Measurements from ENCODE around the gene PAIP2. TPM values are rescaled to one million over a fixed set of nuclear protein-coding genes. Genes with fewer than 3 reads are reported as not detected.
A peak's percentile ranks its signal among the peaks of the same experiment; 100 is the strongest.

PAIP2 gene
- total RNA-seq, 6 experiments from 2014 or later: 34.5 to 55.8 (median 41.4) TPM

DNA sequence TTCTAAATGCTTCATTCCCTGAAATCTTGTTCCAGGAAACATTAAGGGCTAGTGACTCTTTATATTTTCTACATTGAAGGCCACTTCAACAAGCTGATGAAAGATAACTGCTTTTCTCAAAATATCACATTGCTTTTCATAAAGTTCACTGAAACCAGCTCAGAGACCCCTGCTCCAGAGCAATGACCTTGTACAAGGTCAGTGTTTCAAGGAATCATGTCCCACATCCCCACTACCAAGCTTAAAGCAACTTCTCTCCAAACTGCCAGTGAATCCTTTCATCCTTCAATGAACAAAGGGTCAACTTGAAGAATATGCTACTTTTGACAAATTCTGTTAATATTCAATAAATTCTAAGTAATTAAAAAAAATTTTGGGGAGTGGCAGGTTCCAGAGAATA, 74.2 kb downstream of the PAIP2 start:
- no peak overlapping the region for H3K4me3 ChIP-seq
- no peak for TF ChIP-seq POLR2A (IDR thresholded peaks at IDR 0.05)
- TF ChIP-seq, protein P1, sequence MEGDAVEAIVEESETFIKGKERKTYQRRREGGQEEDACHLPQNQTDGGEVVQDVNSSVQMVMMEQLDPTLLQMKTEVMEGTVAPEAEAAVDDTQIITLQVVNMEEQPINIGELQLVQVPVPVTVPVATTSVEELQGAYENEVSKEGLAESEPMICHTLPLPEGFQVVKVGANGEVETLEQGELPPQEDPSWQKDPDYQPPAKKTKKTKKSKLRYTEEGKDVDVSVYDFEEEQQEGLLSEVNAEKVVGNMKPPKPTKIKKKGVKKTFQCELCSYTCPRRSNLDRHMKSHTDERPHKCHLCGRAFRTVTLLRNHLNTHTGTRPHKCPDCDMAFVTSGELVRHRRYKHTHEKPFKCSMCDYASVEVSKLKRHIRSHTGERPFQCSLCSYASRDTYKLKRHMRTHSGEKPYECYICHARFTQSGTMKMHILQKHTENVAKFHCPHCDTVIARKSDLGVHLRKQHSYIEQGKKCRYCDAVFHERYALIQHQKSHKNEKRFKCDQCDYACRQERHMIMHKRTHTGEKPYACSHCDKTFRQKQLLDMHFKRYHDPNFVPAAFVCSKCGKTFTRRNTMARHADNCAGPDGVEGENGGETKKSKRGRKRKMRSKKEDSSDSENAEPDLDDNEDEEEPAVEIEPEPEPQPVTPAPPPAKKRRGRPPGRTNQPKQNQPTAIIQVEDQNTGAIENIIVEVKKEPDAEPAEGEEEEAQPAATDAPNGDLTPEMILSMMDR (IDR thresholded peaks at IDR 0.05): no peak
- H3K9me3 ChIP-seq: no peaks in the 10 kb centered on the region
- no peaks in the 10 kb centered on the region for H3K36me3 ChIP-seq
- intact Hi-C loops (cut with DNase I): no loop called here
- ATAC-seq: no peak
- H3K4me1 ChIP-seq: no peaks in the 10 kb centered on the region
- H3K27me3 ChIP-seq: no peaks in the 10 kb centered on the region
- no peak for DNase-seq
- H3K27ac ChIP-seq: no peak overlapping the region

DNA sequence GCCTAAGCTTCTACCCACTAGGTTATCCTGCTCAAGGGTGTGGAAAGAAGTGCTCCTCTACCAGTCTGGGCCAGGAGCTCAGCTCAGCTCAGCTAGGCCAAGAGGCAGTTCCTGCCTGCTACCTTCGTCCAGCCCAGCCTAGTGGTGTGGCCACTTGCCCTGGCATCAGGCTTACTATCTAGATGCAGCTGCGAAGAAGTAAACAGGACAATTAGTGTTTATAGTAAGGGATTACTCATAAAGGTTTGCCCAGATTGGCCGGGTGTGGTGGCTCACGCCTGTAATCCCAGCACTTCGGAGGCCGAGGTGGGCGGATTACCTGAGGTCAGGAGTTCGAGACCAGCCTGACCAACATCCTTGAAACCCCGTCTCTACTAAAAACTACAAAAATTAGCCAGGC, 75.0 kb downstream of the PAIP2 start:
- TF ChIP-seq, protein P1 (IDR thresholded peaks at IDR 0.05): no peak
- TF ChIP-seq POLR2A (IDR thresholded peaks at IDR 0.05): no peak
- no peak overlapping the region for H3K27ac ChIP-seq
- intact Hi-C loops (cut with DNase I): no loop called here
- H3K4me3 ChIP-seq: no peak overlapping the region
- H3K9me3 ChIP-seq: no peaks in the 10 kb centered on the region
- no peak for ATAC-seq
- no peaks in the 10 kb centered on the region for H3K27me3 ChIP-seq
- H3K36me3 ChIP-seq: no peaks in the 10 kb centered on the region
- peak in 1 of 3 donors; percentile 28 for DNase-seq
- H3K4me1 ChIP-seq: no peaks in the 10 kb centered on the region
- 80% methylated on average over 8 of the region's 9 CpGs for WGBS (ENCODE audit: insufficient coverage, low coverage, low lambda C conversion rate, missing lambda C conversion rate)

DNA sequence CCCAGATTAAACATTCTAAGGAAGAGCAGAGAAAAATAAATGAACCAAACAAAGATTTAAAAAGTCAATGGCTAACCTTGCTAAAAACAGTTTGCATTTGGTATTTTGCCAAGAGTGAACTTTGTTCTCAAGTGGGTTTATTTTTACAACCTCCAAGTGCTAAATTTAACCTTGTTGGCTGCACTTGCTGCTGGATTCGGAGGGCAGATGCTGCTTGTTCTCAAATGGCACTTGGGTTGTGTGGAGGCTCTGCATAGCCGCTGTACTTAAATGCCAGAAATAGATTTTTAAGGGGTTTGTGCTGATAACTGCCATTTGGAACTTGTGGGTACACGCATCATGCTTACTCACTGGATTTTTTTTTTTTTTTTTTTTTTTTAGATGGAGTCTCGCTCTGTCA, 75.6 kb downstream of the PAIP2 start:
- WGBS (ENCODE audit: insufficient coverage, low coverage, low lambda C conversion rate, missing lambda C conversion rate): 35% methylated on average over 3 of the region's 4 CpGs
- intact Hi-C loops (cut with DNase I): no loop called here
- Histone ChIP-seq H3K4me1 (no peaks in the 10 kb centered on the region), H3K36me3 (no peaks in the 10 kb centered on the region), H3K27ac (no peak overlapping the region), H3K4me3 (no peak overlapping the region), H3K27me3 (no peaks in the 10 kb centered on the region), H3K9me3 (no peaks in the 10 kb centered on the region)
- peak in 1 of 3 donors; percentile 23 for DNase-seq
- TF ChIP-seq, protein P1 (IDR thresholded peaks at IDR 0.05): no peak
- TF ChIP-seq POLR2A (IDR thresholded peaks at IDR 0.05): no peak
- no peak for ATAC-seq

DNA sequence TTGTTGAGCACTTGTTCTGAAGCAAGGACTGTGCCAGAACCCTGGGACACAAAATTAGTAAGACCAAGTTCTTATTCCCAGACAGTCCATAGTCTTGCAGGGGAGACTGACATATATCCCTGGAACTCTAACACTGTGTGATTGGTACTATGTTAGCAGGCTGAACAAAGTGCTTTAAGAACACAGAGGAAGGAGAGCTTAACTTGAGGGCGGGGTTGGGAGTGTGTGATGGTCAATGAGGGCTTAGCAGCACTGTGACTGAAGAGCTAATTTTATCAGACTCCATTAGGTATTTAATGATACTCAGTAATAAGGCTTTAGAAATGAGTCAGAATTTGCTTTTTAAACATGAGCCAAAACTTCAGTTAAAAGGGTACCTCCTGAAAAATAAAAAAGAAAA, 77.1 kb downstream of the PAIP2 start:
- 75% methylated on average over 1 of the region's 1 CpG for WGBS (ENCODE audit: insufficient coverage, low coverage, low lambda C conversion rate, missing lambda C conversion rate)
- intact Hi-C loops (cut with DNase I): no loop called here
- Histone ChIP-seq H3K9me3 (no peaks in the 10 kb centered on the region), H3K4me1 (no peaks in the 10 kb centered on the region), H3K27me3 (no peaks in the 10 kb centered on the region), H3K4me3 (no peak overlapping the region), H3K36me3 (no peaks in the 10 kb centered on the region), H3K27ac (no peak overlapping the region)
- ATAC-seq: no peak
- DNase-seq: no peak
- TF ChIP-seq, protein P1 (IDR thresholded peaks at IDR 0.05): no peak
- no peak for TF ChIP-seq POLR2A (IDR thresholded peaks at IDR 0.05)

Small RNAs within 50 kb of the gene (small RNA-seq; reads per million reads assigned to genes)
- gene RNA5SP195: 0 reads per million in 2 experiments

Other genes starting within 250 kb of the PAIP2 start
- 10 to 100 TPM; 57.6 to 94.9 (median 67.0) TPM for gene SIL1, start 143.5 kb upstream of the PAIP2 start, total RNA-seq
- gene MATR3, start 48.1 kb upstream of the PAIP2 start, total RNA-seq: 10 to 100 TPM; 43.5 to 73.8 (median 65.3) TPM
- 10 to 100 TPM; 11.7 to 51.0 (median 22.8) TPM for gene SLC23A1, start 41.4 kb downstream of the PAIP2 start, total RNA-seq
- gene MZB1, start 48.1 kb downstream of the PAIP2 start, total RNA-seq: 1 to 10 TPM in 3 of 6 experiments, under 1 TPM in 3; 0.37 to 5.1 (median 1.1) TPM
- under 1 TPM; 0.25 to 0.51 (median 0.41) TPM for gene PROB1, start 53.2 kb downstream of the PAIP2 start, total RNA-seq
- gene SPATA24, start 62.2 kb downstream of the PAIP2 start, total RNA-seq: 1 to 10 TPM; 1.5 to 4.0 (median 2.6) TPM
- 1 to 10 TPM in 2 of 6 experiments, under 1 TPM in 4; 0.37 to 2.9 (median 0.75) TPM for gene DNAJC18, start 97.7 kb downstream of the PAIP2 start, total RNA-seq
- gene ECSCR, start 120.9 kb downstream of the PAIP2 start, total RNA-seq: 1 to 10 TPM; 1.2 to 5.1 (median 2.3) TPM
- not detected for gene SMIM33, start 129.2 kb downstream of the PAIP2 start, total RNA-seq
- 10 to 100 TPM in 2 of 6 experiments, 1 to 10 TPM in 4; 4.9 to 11.3 (median 7.0) TPM for gene STING1, start 140.9 kb downstream of the PAIP2 start, total RNA-seq
- 10 to 100 TPM; 38.3 to 68.3 (median 53.1) TPM for gene UBE2D2, start 219.5 kb downstream of the PAIP2 start, total RNA-seq